Neutrophil (primary cell): ENCODE data around the gene CRABP2.

Source experiments
- H3K27ac ChIP-seq: fragments of 200-600 bp; sonication (generic); 2 replicates; pipeline ENCODE4 v1.5.1; 2016; ENCODE audit warnings: mild to moderate bottlenecking, moderate library complexity
- H3K27me3 ChIP-seq: fragments of 200-600 bp; sonication (generic); 2 replicates; pipeline ENCODE4 v1.6.0; 2016; ENCODE audit warnings: mild to moderate bottlenecking
- H3K36me3 ChIP-seq: fragments of 200-600 bp; sonication (generic); 2 replicates; pipeline ENCODE4 v1.5.1; 2017
- H3K4me1 ChIP-seq, 2 experiments: fragments of 200-600 bp in 1 of 2; sonication (generic) in 1 of 2; 1 replicate in 1 of 2; 2 replicates in 1 of 2; pipeline versions ENCODE4 v1.5.1 to v1.6.1; 2013 to 2016; ENCODE audit warnings: low read depth in 1 of 2, low read length in 1 of 2, mild to moderate bottlenecking in 1 of 2, moderate library complexity in 1 of 2; ENCODE audit not compliant: control insufficient read depth in 1 of 2, insufficient read depth in 1 of 2
- H3K4me3 ChIP-seq, 2 experiments: fragments of 200-600 bp in 1 of 2; sonication (generic) in 1 of 2; 1 replicate in 1 of 2; 2 replicates in 1 of 2; pipeline ENCODE4 v1.5.1; 2013 to 2016; ENCODE audit warnings: low read depth in 1 of 2, low read length in 1 of 2, mild to moderate bottlenecking in 1 of 2, moderate library complexity in 1 of 2
- H3K9me3 ChIP-seq: fragments of 200-600 bp; sonication (generic); 2 replicates; pipeline ENCODE4 v1.5.1; 2016
- CTCF ChIP-seq: fragments of 200-600 bp; sonication (generic); IDR thresholded peaks from 2 replicates; pipeline ENCODE4 v1.5.1; 2016; ENCODE audit warnings: antibody characterized with exemption

The CRABP2 gene

GRCh38 chr1:156659661-156659987 is 45.8 kb downstream of the CRABP2 start:
- Histone ChIP-seq H3K36me3 (no peaks in the 10 kb centered on the region), H3K4me3 (no peak overlapping the region), H3K9me3 (no peaks in the 10 kb centered on the region), H3K27ac (no peak overlapping the region), H3K27me3 (peaks cover 100% of the 10 kb centered on the region), H3K4me1 (peaks cover 24 to 31% of the 10 kb centered on the region in 2 experiments)
- no peak for TF ChIP-seq CTCF

GRCh38 chr1:156658945-156659574 is 46.3 kb downstream of the CRABP2 start:
- Histone ChIP-seq H3K9me3 (no peaks in the 10 kb centered on the region), H3K27me3 (peaks cover 100% of the 10 kb centered on the region), H3K27ac (no peak overlapping the region), H3K36me3 (no peaks in the 10 kb centered on the region), H3K4me3 (no peak overlapping the region), H3K4me1 (peaks cover 24 to 31% of the 10 kb centered on the region in 2 experiments)
- no peak for TF ChIP-seq CTCF

- no peak for TF ChIP-seq CTCF
- Histone ChIP-seq H3K27ac (no peak overlapping the region), H3K9me3 (no peaks in the 10 kb centered on the region), H3K4me3 (no peak overlapping the region), H3K36me3 (no peaks in the 10 kb centered on the region), H3K27me3 (peaks cover 100% of the 10 kb centered on the region), H3K4me1 (peaks cover 24 to 31% of the 10 kb centered on the region in 2 experiments)
Measured at GRCh38 chr1:156658496-156658895, 46.9 kb downstream of the CRABP2 start.

GRCh38 chr1:156657741-156658319 is 47.6 kb downstream of the CRABP2 start:
- no peak overlapping the region for H3K4me3 ChIP-seq
- no peak for TF ChIP-seq CTCF
- H3K9me3 ChIP-seq: no peaks in the 10 kb centered on the region
- H3K4me1 ChIP-seq: peaks cover 24 to 31% of the 10 kb centered on the region in 2 experiments
- no peaks in the 10 kb centered on the region for H3K36me3 ChIP-seq
- peaks cover 100% of the 10 kb centered on the region for H3K27me3 ChIP-seq
- H3K27ac ChIP-seq: no peak overlapping the region

GRCh38 chr1:156656806-156657740 is 48.3 kb downstream of the CRABP2 start:
- no peaks in the 10 kb centered on the region for H3K9me3 ChIP-seq
- TF ChIP-seq CTCF: peak; percentile 84
- H3K36me3 ChIP-seq: no peaks in the 10 kb centered on the region
- H3K4me3 ChIP-seq: no peak overlapping the region
- no peak overlapping the region for H3K27ac ChIP-seq
- peaks cover 21 to 31% of the 10 kb centered on the region in 2 experiments for H3K4me1 ChIP-seq
- peaks cover 100% of the 10 kb centered on the region for H3K27me3 ChIP-seq
